ENCODE results near the gene FAT2. TPM values are rescaled to one million over a fixed set of nuclear protein-coding genes. Genes with fewer than 3 reads are reported as not detected.

FAT2 gene, protein sequence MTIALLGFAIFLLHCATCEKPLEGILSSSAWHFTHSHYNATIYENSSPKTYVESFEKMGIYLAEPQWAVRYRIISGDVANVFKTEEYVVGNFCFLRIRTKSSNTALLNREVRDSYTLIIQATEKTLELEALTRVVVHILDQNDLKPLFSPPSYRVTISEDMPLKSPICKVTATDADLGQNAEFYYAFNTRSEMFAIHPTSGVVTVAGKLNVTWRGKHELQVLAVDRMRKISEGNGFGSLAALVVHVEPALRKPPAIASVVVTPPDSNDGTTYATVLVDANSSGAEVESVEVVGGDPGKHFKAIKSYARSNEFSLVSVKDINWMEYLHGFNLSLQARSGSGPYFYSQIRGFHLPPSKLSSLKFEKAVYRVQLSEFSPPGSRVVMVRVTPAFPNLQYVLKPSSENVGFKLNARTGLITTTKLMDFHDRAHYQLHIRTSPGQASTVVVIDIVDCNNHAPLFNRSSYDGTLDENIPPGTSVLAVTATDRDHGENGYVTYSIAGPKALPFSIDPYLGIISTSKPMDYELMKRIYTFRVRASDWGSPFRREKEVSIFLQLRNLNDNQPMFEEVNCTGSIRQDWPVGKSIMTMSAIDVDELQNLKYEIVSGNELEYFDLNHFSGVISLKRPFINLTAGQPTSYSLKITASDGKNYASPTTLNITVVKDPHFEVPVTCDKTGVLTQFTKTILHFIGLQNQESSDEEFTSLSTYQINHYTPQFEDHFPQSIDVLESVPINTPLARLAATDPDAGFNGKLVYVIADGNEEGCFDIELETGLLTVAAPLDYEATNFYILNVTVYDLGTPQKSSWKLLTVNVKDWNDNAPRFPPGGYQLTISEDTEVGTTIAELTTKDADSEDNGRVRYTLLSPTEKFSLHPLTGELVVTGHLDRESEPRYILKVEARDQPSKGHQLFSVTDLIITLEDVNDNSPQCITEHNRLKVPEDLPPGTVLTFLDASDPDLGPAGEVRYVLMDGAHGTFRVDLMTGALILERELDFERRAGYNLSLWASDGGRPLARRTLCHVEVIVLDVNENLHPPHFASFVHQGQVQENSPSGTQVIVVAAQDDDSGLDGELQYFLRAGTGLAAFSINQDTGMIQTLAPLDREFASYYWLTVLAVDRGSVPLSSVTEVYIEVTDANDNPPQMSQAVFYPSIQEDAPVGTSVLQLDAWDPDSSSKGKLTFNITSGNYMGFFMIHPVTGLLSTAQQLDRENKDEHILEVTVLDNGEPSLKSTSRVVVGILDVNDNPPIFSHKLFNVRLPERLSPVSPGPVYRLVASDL (N-terminal part only)
- not detected for total RNA-seq

DNA sequence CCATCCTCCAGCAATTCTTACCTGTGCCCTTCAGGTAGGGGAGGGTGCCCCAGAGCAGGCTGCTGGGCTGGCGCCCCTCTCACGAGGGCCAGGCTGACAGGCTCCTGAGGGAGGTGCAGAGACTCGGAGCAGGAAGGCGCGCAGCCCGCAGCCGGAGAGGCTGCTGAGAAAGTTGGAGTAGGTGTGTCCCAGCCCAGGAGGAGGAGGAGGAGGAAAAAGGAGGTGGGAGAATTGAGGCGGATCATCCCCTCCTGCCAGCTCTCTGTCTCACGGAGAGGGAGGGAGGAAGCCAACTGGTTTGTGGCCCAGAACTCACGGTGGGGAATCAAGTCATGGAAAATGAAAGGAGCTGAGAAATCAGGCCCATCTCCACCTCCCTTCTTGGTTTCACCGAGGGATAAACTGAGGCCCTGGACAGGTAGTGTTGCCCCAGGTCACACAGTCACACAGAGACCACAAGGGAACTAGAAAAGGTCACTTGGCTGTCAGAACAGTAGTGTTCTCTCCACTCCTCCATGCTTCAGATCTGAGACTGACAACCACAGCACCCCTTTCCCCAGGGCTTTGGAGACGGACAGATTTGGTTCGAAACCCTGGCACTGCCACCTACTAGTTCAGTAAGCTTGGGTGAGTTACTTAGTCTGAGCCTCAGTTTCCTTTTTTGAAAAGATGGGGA lies at the start of gene FAT2:
Gene FAT2, minus strand, starts transcription at position 188 of the 676 bp plus-strand sequence. CDS start 22,400 bp downstream, outside the sequence.
- intact Hi-C loops (cut with DNase I, micrococcal nuclease): no loop called here
- no peaks in the 10 kb centered on the region for H3K9me3 Mint-ChIP-seq (ENCODE audit: low read depth)
- H3K4me3 Mint-ChIP-seq: no peak within 1 kb of the TSS
- DNase-seq (no peak), ATAC-seq (no peak)
- H3K36me3 Mint-ChIP-seq (ENCODE audit: low read depth): no peaks in the 10 kb centered on the region
- ChIA-PET POLR2A (no interaction called here), CTCF (interaction anchor here (0.7 to 0.8 kb wide), 3 partner anchors 103 to 274 kb away, joined by 3 read pairs; no protein-coding TSS in a partner anchor)
- no peak within 1 kb of the TSS for H3K27ac Mint-ChIP-seq
- H3K27me3 Mint-ChIP-seq: no peaks in the 10 kb centered on the region
- H3K4me1 Mint-ChIP-seq: no peaks in the 10 kb centered on the region

GRCh38 chr5:151638619-151639018 lies 47.5 kb upstream of the FAT2 start:
- Mint-ChIP-seq H3K27me3 (peaks cover 2% of the 10 kb centered on the region), H3K36me3 (ENCODE audit: low read depth) (no peaks in the 10 kb centered on the region)
- CTCF ChIA-PET: interaction anchor here (0.7 to 1.4 kb wide), 4 partner anchors 13 to 208 kb away, joined by 3 to 8 read pairs (median 3); no protein-coding TSS in a partner anchor

DNA sequence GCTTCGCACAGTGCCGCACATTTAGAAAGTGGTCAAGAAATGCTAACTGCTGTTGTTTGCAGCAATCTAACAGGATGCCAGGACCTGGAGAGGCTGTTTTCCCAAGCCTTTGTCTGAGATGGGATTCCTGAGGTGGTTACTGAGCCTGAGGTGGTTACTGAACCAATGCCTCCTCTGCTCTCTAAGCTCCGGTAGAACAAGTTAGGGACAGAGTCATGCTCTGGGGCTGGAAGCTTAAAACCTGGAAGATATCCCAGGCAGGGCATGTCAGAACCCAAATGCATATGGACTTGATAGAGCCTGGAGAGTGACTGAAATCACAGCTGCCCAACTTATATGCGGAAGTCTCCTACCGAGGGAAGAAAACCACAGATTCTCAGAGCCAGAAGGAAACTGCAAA lies 46.5 kb upstream of the FAT2 start:
- peaks cover 2% of the 10 kb centered on the region for H3K27me3 Mint-ChIP-seq
- no peak for DNase-seq
- H3K9me3 Mint-ChIP-seq (ENCODE audit: low read depth): no peaks in the 10 kb centered on the region
- H3K4me3 Mint-ChIP-seq: no peak overlapping the region
- no peaks in the 10 kb centered on the region for H3K36me3 Mint-ChIP-seq (ENCODE audit: low read depth)
- ChIA-PET CTCF (interaction anchor here (1.1 to 1.4 kb wide), 4 partner anchors 14 to 207 kb away, joined by 3 to 8 read pairs (median 3); no protein-coding TSS in a partner anchor), POLR2A (no interaction called here)
- no peak for ATAC-seq
- intact Hi-C loops (cut with DNase I, micrococcal nuclease): no loop called here
- no peak overlapping the region for H3K27ac Mint-ChIP-seq
- H3K4me1 Mint-ChIP-seq: no peaks in the 10 kb centered on the region

More at GRCh38 chr5:151638619-151639018, 47.5 kb upstream of the FAT2 start:
- H3K4me1 Mint-ChIP-seq: no peaks in the 10 kb centered on the region
- DNase-seq (no peak), ATAC-seq (no peak)
- POLR2A ChIA-PET: no interaction called here
- no peaks in the 10 kb centered on the region for H3K9me3 Mint-ChIP-seq (ENCODE audit: low read depth)
- intact Hi-C loops (cut with DNase I, micrococcal nuclease): no loop called here
- H3K4me3 Mint-ChIP-seq: no peak overlapping the region
- no peak overlapping the region for H3K27ac Mint-ChIP-seq

DNA sequence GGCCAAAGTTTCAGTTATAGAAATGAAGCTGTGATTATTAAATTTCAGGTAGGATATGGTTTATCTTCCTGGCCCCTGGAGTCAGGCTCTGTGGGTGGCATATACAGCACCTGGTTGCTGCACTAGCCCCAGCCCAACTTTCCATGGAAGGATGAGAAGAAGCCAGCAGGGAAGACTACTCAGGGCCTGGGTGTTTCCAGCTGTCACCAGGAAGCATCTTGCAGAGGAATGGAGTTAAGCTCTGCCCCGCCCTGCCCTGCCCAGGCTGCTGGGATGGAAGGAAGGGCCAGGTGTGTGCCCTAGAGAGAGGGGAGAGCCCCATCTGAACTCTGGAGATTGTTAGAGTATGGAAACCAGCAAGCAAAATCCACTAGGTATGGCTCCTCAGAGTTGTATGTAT lies 42.8 kb upstream of the FAT2 start:
- intact Hi-C loops (cut with DNase I, micrococcal nuclease): no loop called here
- DNase-seq (no peak), ATAC-seq (no peak)
- Mint-ChIP-seq H3K27me3 (peaks cover 4% of the 10 kb centered on the region), H3K36me3 (ENCODE audit: low read depth) (no peaks in the 10 kb centered on the region), H3K9me3 (ENCODE audit: low read depth) (no peaks in the 10 kb centered on the region), H3K27ac (no peak overlapping the region), H3K4me3 (no peak overlapping the region), H3K4me1 (no peaks in the 10 kb centered on the region)
- CTCF ChIA-PET: no interaction called here
- POLR2A ChIA-PET: no interaction called here

- Mint-ChIP-seq H3K9me3 (ENCODE audit: low read depth) (no peaks in the 10 kb centered on the region), H3K36me3 (ENCODE audit: low read depth) (no peaks in the 10 kb centered on the region), H3K27ac (no peak overlapping the region), H3K4me3 (no peak overlapping the region), H3K27me3 (peaks cover 4% of the 10 kb centered on the region), H3K4me1 (no peaks in the 10 kb centered on the region)
- DNase-seq (no peak), ATAC-seq (no peak)
- intact Hi-C loops (cut with DNase I, micrococcal nuclease): no loop called here
- ChIA-PET CTCF (no interaction called here), POLR2A (no interaction called here)
These were observed 41.8 kb upstream of the FAT2 start for GRCh38 chr5:151632941-151633340.

DNA sequence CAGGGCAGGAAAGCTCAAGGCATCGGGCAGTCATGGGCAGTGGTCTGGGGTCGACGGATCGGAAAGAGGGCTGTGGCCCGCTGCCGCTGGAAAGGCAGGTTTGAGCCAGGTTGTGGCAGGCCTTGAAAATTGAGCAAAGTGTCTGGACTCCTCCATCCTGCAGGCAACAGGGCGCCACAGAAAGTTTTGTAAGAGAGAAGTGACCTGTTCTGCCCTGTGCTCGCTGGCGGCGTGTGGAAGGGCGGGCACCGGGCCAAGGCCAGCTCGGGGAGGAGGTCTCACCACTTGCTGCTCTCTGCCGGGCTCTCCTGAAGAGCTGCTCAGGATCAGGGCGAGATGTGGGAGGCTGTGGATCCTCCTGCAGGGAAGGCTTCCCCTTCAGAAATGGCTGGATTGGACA lies 41.4 kb upstream of the FAT2 start:
- H3K27ac Mint-ChIP-seq: no peak overlapping the region
- DNase-seq (no peak), ATAC-seq (no peak)
- no peaks in the 10 kb centered on the region for H3K4me1 Mint-ChIP-seq
- CTCF ChIA-PET: no interaction called here
- POLR2A ChIA-PET: interaction anchor here (0.5 kb wide), 1 partner anchor 11 kb away, joined by 3 read pairs; no protein-coding TSS in a partner anchor
- H3K4me3 Mint-ChIP-seq: no peak overlapping the region
- no peaks in the 10 kb centered on the region for H3K9me3 Mint-ChIP-seq (ENCODE audit: low read depth)
- no peaks in the 10 kb centered on the region for H3K36me3 Mint-ChIP-seq (ENCODE audit: low read depth)
- H3K27me3 Mint-ChIP-seq: peaks cover 4% of the 10 kb centered on the region
- intact Hi-C loops (cut with DNase I, micrococcal nuclease): no loop called here

DNA sequence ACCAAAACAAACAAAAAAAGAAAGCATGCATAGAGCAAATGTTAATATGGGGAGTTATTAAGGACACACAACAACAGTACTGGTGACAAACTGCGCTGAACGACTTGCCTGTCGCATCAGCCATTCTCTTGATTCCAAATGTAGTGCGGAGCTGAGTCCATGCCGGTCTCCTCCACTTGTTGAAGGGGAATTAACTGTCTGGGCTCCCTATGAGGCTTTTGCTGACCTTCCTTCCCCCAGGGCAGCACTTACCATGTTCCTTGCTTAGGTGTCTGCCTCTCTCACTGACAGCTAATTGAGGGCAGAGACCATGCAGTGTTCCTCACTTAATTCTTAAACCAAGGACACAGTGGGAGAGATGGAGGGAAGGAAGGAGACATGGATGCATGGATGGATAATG lies 40.8 kb upstream of the FAT2 start:
- H3K27ac Mint-ChIP-seq: no peak overlapping the region
- CTCF ChIA-PET: no interaction called here

GRCh38 chr5:151630088-151630487 lies 39.0 kb upstream of the FAT2 start:
- Mint-ChIP-seq H3K36me3 (ENCODE audit: low read depth) (no peaks in the 10 kb centered on the region), H3K27ac (no peak overlapping the region), H3K27me3 (peaks cover 2% of the 10 kb centered on the region), H3K9me3 (ENCODE audit: low read depth) (no peaks in the 10 kb centered on the region), H3K4me1 (no peaks in the 10 kb centered on the region), H3K4me3 (no peak overlapping the region)
- intact Hi-C loops (cut with DNase I, micrococcal nuclease): no loop called here
- ATAC-seq (no peak), DNase-seq (no peak)
- ChIA-PET CTCF (interaction anchor here (0.6 to 1.0 kb wide), 2 partner anchors 107 to 1473 kb away, joined by 3 read pairs; no protein-coding TSS in a partner anchor), POLR2A (no interaction called here)

More for the DNA sequence above, 40.8 kb upstream of the FAT2 start:
- Mint-ChIP-seq H3K4me3 (no peak overlapping the region), H3K9me3 (ENCODE audit: low read depth) (no peaks in the 10 kb centered on the region), H3K4me1 (no peaks in the 10 kb centered on the region), H3K36me3 (ENCODE audit: low read depth) (no peaks in the 10 kb centered on the region), H3K27me3 (peaks cover 4% of the 10 kb centered on the region)
- intact Hi-C loops (cut with DNase I, micrococcal nuclease): no loop called here
- ATAC-seq (no peak), DNase-seq (no peak)
- POLR2A ChIA-PET: interaction anchor here (0.5 kb wide), 1 partner anchor 12 kb away, joined by 3 read pairs; no protein-coding TSS in a partner anchor

DNA sequence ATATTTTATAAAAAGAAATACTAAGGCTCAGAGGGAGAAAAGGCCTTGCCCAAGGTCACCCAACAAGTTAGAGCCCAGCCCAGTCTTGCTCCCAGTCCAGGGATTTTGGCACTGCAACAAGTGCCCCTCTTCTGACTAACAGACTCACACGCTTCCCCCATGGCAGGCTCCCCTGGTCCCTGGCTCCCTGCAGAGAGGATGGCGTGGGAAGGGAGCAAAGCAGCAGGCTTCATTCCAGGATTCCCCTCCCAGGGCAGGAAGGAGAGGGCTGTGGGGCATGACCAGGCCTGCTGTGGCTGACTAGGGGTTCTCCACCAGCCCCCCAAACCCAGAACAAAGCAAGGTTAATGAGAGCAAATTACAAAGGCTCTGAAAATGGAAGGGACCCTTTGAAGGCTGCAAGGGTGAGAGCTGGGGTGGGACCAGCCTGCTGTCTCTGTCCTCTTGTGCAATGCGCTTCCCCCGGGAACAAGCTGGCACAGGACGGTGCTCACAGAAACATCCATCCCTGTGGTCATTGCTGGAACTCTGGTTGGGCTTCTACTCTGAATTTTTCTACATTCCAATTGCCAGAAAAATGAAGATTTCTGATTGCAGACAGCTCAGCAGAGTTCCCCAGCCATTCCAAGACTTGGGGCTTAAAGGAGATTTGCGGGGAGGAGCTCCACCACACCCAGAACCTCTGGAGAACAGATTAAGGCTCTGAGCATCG lies 37.1 kb upstream of the FAT2 start:
- intact Hi-C loops (cut with DNase I, micrococcal nuclease): no loop called here
- POLR2A ChIA-PET: no interaction called here
- Mint-ChIP-seq H3K4me1 (no peaks in the 10 kb centered on the region), H3K4me3 (no peak overlapping the region), H3K36me3 (ENCODE audit: low read depth) (no peaks in the 10 kb centered on the region), H3K9me3 (ENCODE audit: low read depth) (no peaks in the 10 kb centered on the region), H3K27me3 (peaks cover 2% of the 10 kb centered on the region), H3K27ac (no peak overlapping the region)
- no peak for ATAC-seq
- CTCF ChIA-PET: interaction anchor here (0.9 kb wide), 1 partner anchor 130 kb away, joined by 3 read pairs; no protein-coding TSS in a partner anchor
- no peak for DNase-seq

GRCh38 chr5:151627650-151628049 lies 36.5 kb upstream of the FAT2 start:
- Mint-ChIP-seq H3K9me3 (ENCODE audit: low read depth) (no peaks in the 10 kb centered on the region), H3K36me3 (ENCODE audit: low read depth) (no peaks in the 10 kb centered on the region), H3K4me3 (no peak overlapping the region), H3K27me3 (peaks cover 2% of the 10 kb centered on the region), H3K27ac (no peak overlapping the region), H3K4me1 (no peaks in the 10 kb centered on the region)
- ChIA-PET POLR2A (no interaction called here), CTCF (interaction anchor here (0.9 kb wide), 1 partner anchor 129 kb away, joined by 3 read pairs; no protein-coding TSS in a partner anchor)
- DNase-seq (no peak), ATAC-seq (no peak)
- intact Hi-C loops (cut with DNase I, micrococcal nuclease): no loop called here
